ENCODE data around the gene GLUD1.

GRCh38 chr10:87053111-87053510 is 41.5 kb downstream of the GLUD1 start:
- TF ChIP-seq NFRKB (IDR thresholded peaks at IDR 0.05) (no peak), PKNOX1 (IDR thresholded peaks at IDR 0.05) (no peak), FOXA1 (IDR thresholded peaks at IDR 0.05) (no peak), HDGF (IDR thresholded peaks at IDR 0.05; ENCODE audit: borderline replicate concordance) (no peak), FOXM1 (IDR thresholded peaks at IDR 0.05; ENCODE audit: borderline replicate concordance) (no peak), ELF4 (IDR thresholded peaks at IDR 0.05) (no peak), SP1 (IDR thresholded peaks at IDR 0.05) (no peak), CTBP1 (IDR thresholded peaks at IDR 0.05; ENCODE audit: borderline replicate concordance) (no peak), FOXK2 (IDR thresholded peaks at IDR 0.05) (no peak), SUZ12 (IDR thresholded peaks at IDR 0.05) (no peak)
